Psoas muscle (tissue), 8 donors: Measurements from ENCODE around the gene SEC31B. TPM values are rescaled to one million over a fixed set of nuclear protein-coding genes. Genes with fewer than 3 reads are reported as not detected.

Experiments
- ATAC-seq, 4 donors: fragments of 200-7000 bp; cut with Tn5 transposase; one replicate each; pipeline ENCODE4 v1.9.1; 2020; ENCODE audit warnings: moderate library complexity in 3 of 4, mild to moderate bottlenecking in 2 of 4
- DNase-seq, 2 donors: peaks; one replicate each; pipeline ENCODE4 v3.0.0-alpha.2; 2020
- H3K27ac ChIP-seq: fragments of 200-600 bp; one replicate; pipeline ENCODE4 v1.8.0; 2022
- H3K27me3 ChIP-seq, 3 donors: fragments of 200-600 bp in 1 of 3; one replicate each; pipeline versions ENCODE4 v1.6.1 to v1.8.0; 2013 to 2022; ENCODE audit warnings: low read length in 2 of 3, mild to moderate bottlenecking in 2 of 3, moderate library complexity in 1 of 3; ENCODE audit not compliant: insufficient read depth in 3 of 3
- H3K36me3 ChIP-seq, 2 donors: fragments of 200-600 bp in 1 of 2; one replicate each; pipeline versions ENCODE4 v1.6.1 to v1.8.0; 2013 to 2022; ENCODE audit warnings: low read depth in 1 of 2, mild to moderate bottlenecking in 1 of 2, moderate library complexity in 1 of 2; ENCODE audit not compliant: insufficient read depth in 1 of 2
- H3K4me1 ChIP-seq: fragments of 200-600 bp; one replicate; pipeline ENCODE4 v1.8.0; 2022
- H3K4me3 ChIP-seq: fragments of 200-600 bp; one replicate; pipeline ENCODE4 v1.8.0; 2022; ENCODE audit warnings: mild to moderate bottlenecking
- H3K9me3 ChIP-seq: fragments of 200-600 bp; one replicate; pipeline ENCODE4 v1.8.0; 2022
- CTCF ChIP-seq: fragments of 200-600 bp; IDR thresholded peaks from one replicate; pipeline ENCODE4 v1.8.0; 2022; ENCODE audit warnings: antibody characterized with exemption
- WGBS, 3 donors: extraction: QIAGEN DNeasy Blood & Tissue Kit; methylation state at CpG; one replicate each; pipeline versions ENCODE4 v1.1.6 to v1.1.7; 2013; 5-methylcytosine and 5-hydroxymethylcytosine counted together
- intact Hi-C, 2 donors: fragments of 100-400 bp; cut with DNase I; formaldehyde crosslinking; loops; one replicate each; pipeline versions ENCODE4 v1.11.0 to v1.14.2; 2022
- polyA plus RNA-seq, 3 donors: library from polyadenylated mRNA; stranded (reverse); fragments of 200-250 nt; gene quantifications; one replicate each; pipeline ENCODE4 v1.2.3, GENCODE V29; 2013
- total RNA-seq, 4 donors: library from RNA; stranded (reverse); fragmentation: NEBNext Ultra II Directional in 2 of 4; extraction: Animal tissue kit (Norgen Biotek cat#: 25700) in 2 of 4; gene quantifications; one replicate each; pipeline versions ENCODE4 v1.2.1 to v1.2.4, GENCODE V29; 2021 to 2023
- donor health status: healthy with polysubstance abuse.
- donor health status: DM: no; HTN: no; CAD: no; lungs with moderate emphysema.
- donor health status: Bipolar disorder and iron deficiency.
- donor health status: healthy.
- donor health status: DM: yes; HTN: yes; CAD: no.
- donor health status: DM: no; HTN: no; CAD: no.
- donor health status: DM: no; HTN: no; CAD: no.
- donor health status: DM: yes; HTN: yes; CAD: no.

The SEC31B gene
- total and polyA plus RNA-seq, 7 donors = 2.0 to 6.7 (median 3.7) TPM

GRCh38 chr10:100482834-100483185 lies 36.9 kb downstream of the SEC31B start:
- no peak for TF ChIP-seq CTCF
- DNase-seq (no peak), ATAC-seq (peak in 1 of 4 donors; percentile 1)
- Histone ChIP-seq H3K9me3 (no peaks in the 10 kb centered on the region), H3K4me3 (peak overlapping the region; percentile 67), H3K4me1 (peaks cover 12% of the 10 kb centered on the region), H3K27ac (no peak overlapping the region), H3K27me3 (peaks cover 0 to 25% (median 0%) of the 10 kb centered on the region in 3 donors), H3K36me3 (peaks cover 0 to 17% of the 10 kb centered on the region in 2 donors)
- intact Hi-C loops = loop anchor here in 1 of 2 donors (5.0 kb wide), 1 partner anchor 34 kb away; the partner anchor contains the start of gene SEC31B
- 35 to 43% (median 39%) methylated on average over 5 of the region's 5 CpGs for WGBS, 3 donors

- ATAC-seq = peak; percentile 83 to 91 (median 85)
- H3K4me3 ChIP-seq = peak overlapping the region; percentile 67
These were observed 37.4 kb downstream of the SEC31B start for GRCh38 chr10:100482181-100482833.

GRCh38 chr10:100481462-100482081 lies 38.1 kb downstream of the SEC31B start:
- no peaks in the 10 kb centered on the region for H3K9me3 ChIP-seq
- peak overlapping the region; percentile 67 for H3K4me3 ChIP-seq
- peaks cover 0 to 12% of the 10 kb centered on the region in 2 donors for H3K36me3 ChIP-seq
- no peak for TF ChIP-seq CTCF
- WGBS, 3 donors = 2 to 3% (median 2%) methylated on average over 19 of the region's 19 CpGs
- DNase-seq (peak; percentile 79 to 86), ATAC-seq (peak; percentile 94 to 98 (median 96))
- H3K4me1 ChIP-seq = peaks cover 12% of the 10 kb centered on the region
- H3K27me3 ChIP-seq = peaks cover 0 to 25% (median 0%) of the 10 kb centered on the region in 3 donors
- no peak overlapping the region for H3K27ac ChIP-seq
- intact Hi-C loops = loop anchor here in 1 of 2 donors (5.0 kb wide), 1 partner anchor 36 kb away; the partner anchor contains the start of gene SEC31B

More at GRCh38 chr10:100482181-100482833, 37.4 kb downstream of the SEC31B start:
- TF ChIP-seq CTCF = peak; percentile 73
- H3K9me3 ChIP-seq = no peaks in the 10 kb centered on the region
- peaks cover 12% of the 10 kb centered on the region for H3K4me1 ChIP-seq
- intact Hi-C loops = loop anchor here in 1 of 2 donors (5.0 kb wide), 1 partner anchor 35 kb away; the partner anchor contains the start of gene SEC31B
- no peak overlapping the region for H3K27ac ChIP-seq
- H3K36me3 ChIP-seq = peaks cover 0 to 12% of the 10 kb centered on the region in 2 donors
- WGBS, 3 donors = 0 to 1% (median 1%) methylated on average over 55 to 59 of the region's 59 CpGs
- peaks cover 0 to 25% (median 0%) of the 10 kb centered on the region in 3 donors for H3K27me3 ChIP-seq
- peak; percentile 73 to 85 for DNase-seq

- H3K4me3 ChIP-seq = no peak overlapping the region
- WGBS, 3 donors = 60 to 65% (median 64%) methylated on average over 2 of the region's 2 CpGs
- no peak overlapping the region for H3K27ac ChIP-seq
- peaks cover 12% of the 10 kb centered on the region for H3K4me1 ChIP-seq
- DNase-seq (no peak), ATAC-seq (no peak)
- H3K36me3 ChIP-seq = peaks cover 0 to 3% of the 10 kb centered on the region in 2 donors
- no peaks in the 10 kb centered on the region for H3K9me3 ChIP-seq
- peaks cover 0 to 25% (median 0%) of the 10 kb centered on the region in 3 donors for H3K27me3 ChIP-seq
- intact Hi-C loops = loop anchor here in 1 of 2 donors (5.0 kb wide), 1 partner anchor 37 kb away; the partner anchor contains the start of gene SEC31B
- no peak for TF ChIP-seq CTCF
These were observed 39.7 kb downstream of the SEC31B start for GRCh38 chr10:100480002-100480401.
